C4-2B (cell line): ENCODE measurements around the gene TNFRSF12A.

ENCODE experiments used
- ZFX ChIP-seq: fragments of 450-650 bp; IDR thresholded peaks from 2 replicates; pipeline ENCODE4 v1.6.1; 2017
- TF ChIP-seq, protein P1 (sequence below): fragments of 450-650 bp; conservative IDR thresholded peaks from 2 replicates; pipeline ENCODE4 v1.5.1; 2017; ENCODE audit warnings: mild to moderate bottlenecking

GRCh38 chr16:3019594-3020246, 448 bp upstream of the TNFRSF12A start:
- TF ChIP-seq, protein P1, sequence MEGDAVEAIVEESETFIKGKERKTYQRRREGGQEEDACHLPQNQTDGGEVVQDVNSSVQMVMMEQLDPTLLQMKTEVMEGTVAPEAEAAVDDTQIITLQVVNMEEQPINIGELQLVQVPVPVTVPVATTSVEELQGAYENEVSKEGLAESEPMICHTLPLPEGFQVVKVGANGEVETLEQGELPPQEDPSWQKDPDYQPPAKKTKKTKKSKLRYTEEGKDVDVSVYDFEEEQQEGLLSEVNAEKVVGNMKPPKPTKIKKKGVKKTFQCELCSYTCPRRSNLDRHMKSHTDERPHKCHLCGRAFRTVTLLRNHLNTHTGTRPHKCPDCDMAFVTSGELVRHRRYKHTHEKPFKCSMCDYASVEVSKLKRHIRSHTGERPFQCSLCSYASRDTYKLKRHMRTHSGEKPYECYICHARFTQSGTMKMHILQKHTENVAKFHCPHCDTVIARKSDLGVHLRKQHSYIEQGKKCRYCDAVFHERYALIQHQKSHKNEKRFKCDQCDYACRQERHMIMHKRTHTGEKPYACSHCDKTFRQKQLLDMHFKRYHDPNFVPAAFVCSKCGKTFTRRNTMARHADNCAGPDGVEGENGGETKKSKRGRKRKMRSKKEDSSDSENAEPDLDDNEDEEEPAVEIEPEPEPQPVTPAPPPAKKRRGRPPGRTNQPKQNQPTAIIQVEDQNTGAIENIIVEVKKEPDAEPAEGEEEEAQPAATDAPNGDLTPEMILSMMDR = no peak
- TF ChIP-seq ZFX = no peak
